Glutamatergic neuron (in vitro differentiated cells): Measurements from ENCODE around the gene FBP2. TPM values are rescaled to one million over a fixed set of nuclear protein-coding genes. Genes with fewer than 3 reads are reported as not detected.

Experiments
- DNase-seq: peaks from one replicate; pipeline ENCODE4 v3.0.0; 2022
- H3K27ac Mint-ChIP-seq: one replicate; pipeline ENCODE4 v1.8.0; 2020; ENCODE audit warnings: mild to moderate bottlenecking, mixed read lengths, inconsistent platforms; ENCODE audit not compliant: unreplicated experiment
- H3K27me3 Mint-ChIP-seq: one replicate; pipeline ENCODE4 v1.8.0; 2020; ENCODE audit warnings: mild to moderate bottlenecking, moderate library complexity, mixed read lengths, inconsistent platforms; ENCODE audit not compliant: unreplicated experiment
- H3K36me3 Mint-ChIP-seq: one replicate; pipeline ENCODE4 v1.8.0; 2020; ENCODE audit warnings: mild to moderate bottlenecking, mixed read lengths, inconsistent platforms; ENCODE audit not compliant: unreplicated experiment
- H3K4me1 Mint-ChIP-seq: one replicate; pipeline ENCODE4 v1.8.0; 2020; ENCODE audit warnings: mild to moderate bottlenecking, low read depth, mixed read lengths, inconsistent platforms; ENCODE audit not compliant: unreplicated experiment
- H3K4me3 Mint-ChIP-seq: one replicate; pipeline ENCODE4 v1.8.0; 2020; ENCODE audit warnings: mild to moderate bottlenecking, mixed read lengths, inconsistent platforms; ENCODE audit not compliant: unreplicated experiment
- H3K9me3 Mint-ChIP-seq: one replicate; pipeline ENCODE4 v1.8.0; 2020; ENCODE audit warnings: mild to moderate bottlenecking, moderate library complexity, mixed read lengths, inconsistent platforms; ENCODE audit not compliant: unreplicated experiment
- CTCF ChIP-seq: fragments of 200-600 bp; sonication (generic); IDR thresholded peaks from one replicate; pipeline ENCODE4 v1.5.0; 2021; ENCODE audit not compliant: partially characterized antibody, unreplicated experiment
- total RNA-seq: library from RNA; stranded (reverse); fragmentation: NEBNext Ultra II Directional; extraction: Animal tissue kit (Norgen Biotek cat#: 25700); gene quantifications from one replicate; pipeline ENCODE4 v1.2.1, GENCODE V29; 2021; ENCODE audit not compliant: unreplicated experiment

Gene FBP2
- total RNA-seq, 1 donor from 2014 or later = not detected

GRCh38 chr9:94525396-94526035 lies 68.1 kb downstream of the FBP2 start:
- Mint-ChIP-seq H3K27ac (no peak overlapping the region), H3K27me3 (no peaks in the 10 kb centered on the region), H3K4me1 (no peaks in the 10 kb centered on the region), H3K9me3 (no peaks in the 10 kb centered on the region), H3K36me3 (no peaks in the 10 kb centered on the region), H3K4me3 (no peak overlapping the region)
- no peak for DNase-seq
- no peak for TF ChIP-seq CTCF

- TF ChIP-seq CTCF = no peak
- no peaks in the 10 kb centered on the region for H3K36me3 Mint-ChIP-seq
- no peaks in the 10 kb centered on the region for H3K9me3 Mint-ChIP-seq
- H3K4me1 Mint-ChIP-seq = peaks cover under 1% of the 10 kb centered on the region
- DNase-seq = no peak
- no peak overlapping the region for H3K27ac Mint-ChIP-seq
- H3K27me3 Mint-ChIP-seq = peaks cover 2% of the 10 kb centered on the region
- H3K4me3 Mint-ChIP-seq = no peak overlapping the region
These were observed 76.4 kb downstream of the FBP2 start for GRCh38 chr9:94517254-94517653.

- no peak for TF ChIP-seq CTCF
These were observed 78.9 kb downstream of the FBP2 start for GRCh38 chr9:94514722-94515121.

GRCh38 chr9:94511955-94512265 lies 81.7 kb downstream of the FBP2 start:
- no peak for TF ChIP-seq CTCF
- H3K4me3 Mint-ChIP-seq = no peak overlapping the region
- peaks cover 3% of the 10 kb centered on the region for H3K27me3 Mint-ChIP-seq

More at GRCh38 chr9:94514722-94515121, 78.9 kb downstream of the FBP2 start:
- no peaks in the 10 kb centered on the region for H3K9me3 Mint-ChIP-seq
- H3K36me3 Mint-ChIP-seq = no peaks in the 10 kb centered on the region
- H3K4me3 Mint-ChIP-seq = no peak overlapping the region
- DNase-seq = no peak
- peaks cover 3% of the 10 kb centered on the region for H3K27me3 Mint-ChIP-seq
- no peak overlapping the region for H3K27ac Mint-ChIP-seq
- peaks cover 4% of the 10 kb centered on the region for H3K4me1 Mint-ChIP-seq

GRCh38 chr9:94511134-94511954 lies 82.3 kb downstream of the FBP2 start:
- no peaks in the 10 kb centered on the region for H3K9me3 Mint-ChIP-seq
- peaks cover 4% of the 10 kb centered on the region for H3K4me1 Mint-ChIP-seq
- no peak for TF ChIP-seq CTCF
- no peak for DNase-seq
- peaks cover 3% of the 10 kb centered on the region for H3K27me3 Mint-ChIP-seq
- H3K4me3 Mint-ChIP-seq = no peak overlapping the region
- peak overlapping the region; percentile 36 for H3K27ac Mint-ChIP-seq
- peaks cover 3% of the 10 kb centered on the region for H3K36me3 Mint-ChIP-seq

More at GRCh38 chr9:94511955-94512265, 81.7 kb downstream of the FBP2 start:
- H3K36me3 Mint-ChIP-seq = peaks cover 3% of the 10 kb centered on the region
- peaks cover 4% of the 10 kb centered on the region for H3K4me1 Mint-ChIP-seq
- DNase-seq = no peak
- H3K9me3 Mint-ChIP-seq = no peaks in the 10 kb centered on the region
- no peak overlapping the region for H3K27ac Mint-ChIP-seq
